ENCODE measurements around the gene G6PC3. TPM values are rescaled to one million over a fixed set of nuclear protein-coding genes. Genes with fewer than 3 reads are reported as not detected.
A peak's percentile ranks its signal among the peaks of the same experiment; 100 is the strongest.

The G6PC3 gene
- total RNA-seq, 1 experiment from 2014 or later = 47.0 TPM

- H3K4me3 ChIP-seq (ENCODE audit: low read depth, low read length, poor library complexity, severe bottlenecking) = peak overlapping the region; percentile 33
- CTCF ChIA-PET = no interaction called here
Measured at GRCh38 chr17:44110011-44110686, 39.6 kb downstream of the G6PC3 start.

GRCh38 chr17:44110823-44111633 lies 40.5 kb downstream of the G6PC3 start:
- TF ChIP-seq EZH2 (IDR thresholded peaks at IDR 0.05; ENCODE audit: borderline replicate concordance, low read depth, low read length, poor library complexity, severe bottlenecking) (no peak), CTCF (conservative IDR thresholded peaks at IDR 0.05; ENCODE audit: low read depth, low read length) (no peak)
- Histone ChIP-seq H3K36me3 (ENCODE audit: insufficient read depth, low read length, poor library complexity, severe bottlenecking) (no peaks in the 10 kb centered on the region), H3K4me3 (ENCODE audit: low read depth, low read length, poor library complexity, severe bottlenecking) (peak overlapping the region; percentile 33), H3K9me3 (ENCODE audit: low read depth, low read length, poor library complexity, severe bottlenecking) (no peaks in the 10 kb centered on the region), H3K4me1 (ENCODE audit: insufficient read depth, low read length, poor library complexity, severe bottlenecking) (peaks cover 38% of the 10 kb centered on the region), H3K27me3 (replicated peaks; ENCODE audit: insufficient read depth, low read depth, low read length, poor library complexity) (no peaks in the 10 kb centered on the region), H3K27ac (ENCODE audit: low read depth, low read length, poor library complexity, severe bottlenecking) (peak overlapping the region; percentile 59)
- BruUV-seq (replicated peaks) = no TSS peak
- ChIA-PET CTCF (interaction anchor here (0.6 to 0.8 kb wide), 2 partner anchors 24 to 417 kb away, joined by 3 read pairs; no protein-coding TSS in a partner anchor), POLR2A (ENCODE audit: low non-redundant PET) (interaction anchor here (0.6 kb wide), 1 partner anchor 388 kb away, joined by 5 read pairs; no protein-coding TSS in a partner anchor)
- intact Hi-C loops (cut with micrococcal nuclease; ENCODE audit: unreplicated experiment) = loop anchor here (1.0 to 10.0 kb wide), 2 partner anchors 45 to 106 kb away; partner anchors contain the start of genes LSM12 and NAGS
- DNase-seq (ENCODE audit: low spot score) = peak; percentile 91

More at GRCh38 chr17:44110011-44110686, 39.6 kb downstream of the G6PC3 start:
- Histone ChIP-seq H3K27me3 (replicated peaks; ENCODE audit: insufficient read depth, low read depth, low read length, poor library complexity) (no peaks in the 10 kb centered on the region), H3K27ac (ENCODE audit: low read depth, low read length, poor library complexity, severe bottlenecking) (peak overlapping the region; percentile 59), H3K36me3 (ENCODE audit: insufficient read depth, low read length, poor library complexity, severe bottlenecking) (no peaks in the 10 kb centered on the region), H3K4me1 (ENCODE audit: insufficient read depth, low read length, poor library complexity, severe bottlenecking) (peaks cover 43% of the 10 kb centered on the region), H3K9me3 (ENCODE audit: low read depth, low read length, poor library complexity, severe bottlenecking) (no peaks in the 10 kb centered on the region)
- DNase-seq (ENCODE audit: low spot score) = no peak
- no peak for TF ChIP-seq EZH2 (IDR thresholded peaks at IDR 0.05; ENCODE audit: borderline replicate concordance, low read depth, low read length, poor library complexity, severe bottlenecking)
- no peak for TF ChIP-seq CTCF (conservative IDR thresholded peaks at IDR 0.05; ENCODE audit: low read depth, low read length)
- BruUV-seq (replicated peaks) = no TSS peak
- intact Hi-C loops (cut with micrococcal nuclease; ENCODE audit: unreplicated experiment) = loop anchor here (10.0 kb wide), 1 partner anchor 105 kb away; the partner anchor contains the start of gene NAGS
- POLR2A ChIA-PET (ENCODE audit: low non-redundant PET) = no interaction called here

- no peak overlapping the region for H3K4me3 ChIP-seq (ENCODE audit: low read depth, low read length, poor library complexity, severe bottlenecking)
- intact Hi-C loops (cut with micrococcal nuclease; ENCODE audit: unreplicated experiment) = loop anchor here (1.0 to 10.0 kb wide), 2 partner anchors 45 to 107 kb away; partner anchors contain the start of genes LSM12 and NAGS
- ChIA-PET POLR2A (ENCODE audit: low non-redundant PET) (no interaction called here), CTCF (interaction anchor here (0.8 kb wide), 1 partner anchor 24 kb away, joined by 3 read pairs; no protein-coding TSS in a partner anchor)
- H3K27me3 ChIP-seq (replicated peaks; ENCODE audit: insufficient read depth, low read depth, low read length, poor library complexity) = no peaks in the 10 kb centered on the region
- BruUV-seq (replicated peaks) = no TSS peak
- H3K4me1 ChIP-seq (ENCODE audit: insufficient read depth, low read length, poor library complexity, severe bottlenecking) = peaks cover 38% of the 10 kb centered on the region
- DNase-seq (ENCODE audit: low spot score) = no peak
- H3K27ac ChIP-seq (ENCODE audit: low read depth, low read length, poor library complexity, severe bottlenecking) = peak overlapping the region; percentile 57
- TF ChIP-seq EZH2 (IDR thresholded peaks at IDR 0.05; ENCODE audit: borderline replicate concordance, low read depth, low read length, poor library complexity, severe bottlenecking) = no peak
- TF ChIP-seq CTCF (conservative IDR thresholded peaks at IDR 0.05; ENCODE audit: low read depth, low read length) = no peak
- no peaks in the 10 kb centered on the region for H3K9me3 ChIP-seq (ENCODE audit: low read depth, low read length, poor library complexity, severe bottlenecking)
- H3K36me3 ChIP-seq (ENCODE audit: insufficient read depth, low read length, poor library complexity, severe bottlenecking) = no peaks in the 10 kb centered on the region
Measured at GRCh38 chr17:44111777-44112176, 41.2 kb downstream of the G6PC3 start.
